H1 (cell line): ENCODE measurements around the gene MGAT2. TPM values are rescaled to one million over a fixed set of nuclear protein-coding genes. Genes with fewer than 3 reads are reported as not detected.

Experiments used
- CTCF ChIA-PET: fragments of 300-600 bp; sonication (Branson Sonifier 250); formaldehyde crosslinking; loops from one replicate; lab custom pipeline; 2021; ENCODE audit not compliant: partially characterized antibody; lab: Charles Lee
- POLR2A ChIA-PET: fragments of 300-600 bp; sonication (Branson Sonifier 250); formaldehyde crosslinking; loops from one replicate; lab custom pipeline; 2021; ENCODE audit warnings: inconsistent platforms; ENCODE audit not compliant: partially characterized antibody; lab: Charles Lee
- DNase-seq, 2 experiments: peaks; one replicate each; pipeline versions ENCODE4 v3.0.0 to v3.0.0-alpha.2; 2010 to 2022; ENCODE audit warnings: low spot score in 2 of 2, low read depth in 1 of 2, mixed read lengths in 1 of 2
- FAIRE-seq: peaks from 2 replicates; lab custom pipeline; 2011; peaks lifted over from hg19 to GRCh38; lab: Jason Lieb, UNC
- H2AFZ ChIP-seq: 2 replicates; pipeline ENCODE4 v1.8.1; 2012; ENCODE audit warnings: low read length, inconsistent platforms
- H2AK5ac ChIP-seq: 2 replicates; pipeline ENCODE4 v1.6.1; 2013; ENCODE audit warnings: low read depth, low read length
- H2BK120ac ChIP-seq: replicated peaks from 2 replicates; pipeline ENCODE3; 2013; ENCODE audit warnings: low read depth, low read length, inconsistent platforms
- H2BK12ac ChIP-seq: 2 replicates; pipeline ENCODE4 v1.6.1; 2013; ENCODE audit warnings: low read depth, low read length
- H2BK15ac ChIP-seq: 2 replicates; pipeline ENCODE4 v1.6.1; 2013; ENCODE audit warnings: low read length
- H2BK20ac ChIP-seq: 2 replicates; pipeline ENCODE4 v1.6.1; 2013; ENCODE audit warnings: low read length
- H2BK5ac ChIP-seq: 2 replicates; pipeline ENCODE4 v1.6.1; 2013; ENCODE audit warnings: low read depth, low read length
- H3K14ac ChIP-seq: 2 replicates; pipeline ENCODE4 v1.6.1; 2013; ENCODE audit warnings: inconsistent platforms; ENCODE audit not compliant: insufficient read length
- H3K18ac ChIP-seq: 2 replicates; pipeline ENCODE4 v1.6.1; 2013; ENCODE audit warnings: low read length; ENCODE audit errors: extremely low read depth
- H3K23ac ChIP-seq: 2 replicates; pipeline ENCODE4 v1.6.1; 2013; ENCODE audit warnings: inconsistent platforms; ENCODE audit not compliant: insufficient read length
- H3K23me2 ChIP-seq: 2 replicates; pipeline ENCODE4 v1.6.1; 2013; ENCODE audit warnings: low read depth, low read length
- H3K27ac ChIP-seq: 2 replicates; pipeline ENCODE4 v1.6.1; 2011; ENCODE audit warnings: low read depth, low read length, inconsistent platforms
- H3K27me3 ChIP-seq, 4 experiments: replicated peaks in 1 of 4; 1 replicate in 1 of 4; 2 replicates in 3 of 4; pipeline versions ENCODE4 v1.6.1 to v1.8.1; 2011 to 2013; ENCODE audit warnings: low read length in 3 of 4, mild to moderate bottlenecking in 3 of 4, inconsistent platforms in 2 of 4, mixed read lengths in 2 of 4, moderate library complexity in 1 of 4; ENCODE audit not compliant: control insufficient read depth in 3 of 4, insufficient read depth in 3 of 4; ENCODE audit errors: extremely low read depth in 1 of 4
- H3K36me3 ChIP-seq, 4 experiments: 2 replicates each; pipeline versions ENCODE4 v1.6.1 to v1.8.1; 2011 to 2013; ENCODE audit warnings: mild to moderate bottlenecking in 4 of 4, low read length in 3 of 4, moderate library complexity in 2 of 4, control low read depth in 1 of 4, inconsistent platforms in 1 of 4; ENCODE audit not compliant: insufficient read depth in 4 of 4, control insufficient read depth in 2 of 4
- H3K4ac ChIP-seq: replicated peaks from 2 replicates; pipeline ENCODE3; 2013; ENCODE audit warnings: low read length, low read depth, mixed read lengths, inconsistent platforms; ENCODE audit not compliant: insufficient read length
- H3K4me1 ChIP-seq, 4 experiments: replicated peaks in 1 of 4; 1 replicate in 1 of 4; 2 replicates in 3 of 4; pipeline versions ENCODE4 v1.6.1 to v1.8.1; 2011 to 2013; ENCODE audit warnings: low read length in 3 of 4, inconsistent platforms in 2 of 4, mixed read lengths in 1 of 4; ENCODE audit not compliant: insufficient read depth in 4 of 4, control insufficient read depth in 3 of 4
- H3K4me2 ChIP-seq, 2 experiments: 2 replicates each; pipeline versions ENCODE4 v1.6.1 to v1.8.1; 2011 to 2013; ENCODE audit warnings: low read depth in 2 of 2, low read length in 2 of 2, control low read depth in 1 of 2, inconsistent platforms in 1 of 2, mild to moderate bottlenecking in 1 of 2; ENCODE audit not compliant: insufficient read depth in 1 of 2
- H3K4me3 ChIP-seq, 4 experiments: fragments of 200-600, 300-600 bp in 1 of 4; sonication (generic), shearing (Covaris generic), sonication (Bioruptor Twin) in 1 of 4; 2 replicates each; pipeline versions ENCODE4 v1.5.1 to v1.8.1; 2011 to 2016; ENCODE audit warnings: low read length in 4 of 4, low read depth in 3 of 4, control low read depth in 2 of 4, inconsistent platforms in 2 of 4, mild to moderate bottlenecking in 2 of 4, mixed read lengths in 1 of 4, moderate library complexity in 1 of 4; ENCODE audit not compliant: insufficient read depth in 2 of 4; ENCODE audit errors: extremely low read depth in 1 of 4
- H3K56ac ChIP-seq: replicated peaks from 2 replicates; pipeline ENCODE3; 2013; ENCODE audit warnings: low read depth, mild to moderate bottlenecking, mixed read lengths, low read length, inconsistent platforms; ENCODE audit not compliant: insufficient read length
- H3K79me1 ChIP-seq: 2 replicates; pipeline ENCODE4 v1.6.1; 2013; ENCODE audit warnings: low read depth, low read length, control low read depth
- H3K79me2 ChIP-seq, 2 experiments: 2 replicates each; pipeline versions ENCODE4 v1.6.1 to v1.8.1; 2012 to 2013; ENCODE audit warnings: low read length in 2 of 2, mild to moderate bottlenecking in 2 of 2, inconsistent platforms in 1 of 2; ENCODE audit not compliant: insufficient read depth in 2 of 2, control insufficient read depth in 1 of 2
- H3K9ac ChIP-seq, 4 experiments: replicated peaks in 1 of 4; 1 replicate in 1 of 4; 2 replicates in 3 of 4; pipeline versions ENCODE4 v1.6.1 to v1.8.1; 2011 to 2013; ENCODE audit warnings: low read depth in 3 of 4, low read length in 3 of 4, control low read depth in 2 of 4, mild to moderate bottlenecking in 2 of 4, moderate library complexity in 2 of 4, inconsistent platforms in 1 of 4; ENCODE audit errors: extremely low read depth in 1 of 4
- H3K9me3 ChIP-seq, 2 experiments: 2 replicates each; pipeline versions ENCODE4 v1.6.1 to v1.8.1; 2012 to 2013; ENCODE audit warnings: mild to moderate bottlenecking in 2 of 2, moderate library complexity in 2 of 2, control low read depth in 1 of 2, inconsistent platforms in 1 of 2, low read depth in 1 of 2, low read length in 1 of 2, mixed read lengths in 1 of 2; ENCODE audit not compliant: insufficient read depth in 2 of 2
- H4K20me1 ChIP-seq, 2 experiments: replicated peaks in 1 of 2; 2 replicates each; pipeline versions ENCODE3 to v1.8.1; 2011 to 2013; ENCODE audit warnings: inconsistent platforms in 2 of 2, low read length in 2 of 2, mild to moderate bottlenecking in 1 of 2; ENCODE audit not compliant: insufficient read depth in 2 of 2, control insufficient read depth in 1 of 2
- H4K5ac ChIP-seq: 2 replicates; pipeline ENCODE4 v1.6.1; 2013; ENCODE audit warnings: low read length, low read depth, mixed read lengths, inconsistent platforms; ENCODE audit not compliant: insufficient read length
- H4K8ac ChIP-seq: 2 replicates; pipeline ENCODE4 v1.8.0; 2013; ENCODE audit warnings: mild to moderate bottlenecking, moderate library complexity, low read length, inconsistent platforms; ENCODE audit not compliant: insufficient read depth; ENCODE audit errors: extremely low read depth
- H4K91ac ChIP-seq: replicated peaks from 2 replicates; pipeline ENCODE3; 2013; ENCODE audit warnings: low read length, mixed read lengths, inconsistent platforms; ENCODE audit not compliant: insufficient read length
- BRCA1 ChIP-seq: IDR thresholded peaks from 2 replicates; pipeline ENCODE4 v1.6.1; 2012; ENCODE audit warnings: low read depth, low read length, improper control_type of control experiment
- KDM4A ChIP-seq: IDR thresholded peaks from one replicate; pipeline ENCODE4 v1.7.1; 2012; ENCODE audit warnings: low read depth, mild to moderate bottlenecking, moderate library complexity, low read length, inconsistent platforms; ENCODE audit not compliant: severe bottlenecking
- PHF8 ChIP-seq: fragments of 200-600 bp; sonication (generic); conservative IDR thresholded peaks from 2 replicates; pipeline ENCODE4 v1.7.1; 2012; ENCODE audit warnings: low read depth, mild to moderate bottlenecking, inconsistent platforms, low read length, moderate library complexity
- RFX5 ChIP-seq: IDR thresholded peaks from 2 replicates; pipeline ENCODE4 v1.6.1; 2011; ENCODE audit warnings: low read depth, low read length, improper control_type of control experiment, borderline replicate concordance
- TEAD4 ChIP-seq: IDR thresholded peaks from 2 replicates; pipeline ENCODE4 v1.6.1; 2012; ENCODE audit warnings: low read depth, low read length, inconsistent platforms, mixed read lengths
- WGBS, 2 experiments: shearing (Covaris generic) in 1 of 2; methylation state at CpG; one replicate each; pipeline versions ENCODE4 v1.1.6 to v1.1.7; 2013 to 2015; ENCODE audit warnings: low lambda C conversion rate in 2 of 2, mixed read lengths in 2 of 2, inconsistent platforms in 1 of 2, low coverage in 1 of 2, missing lambda C conversion rate in 1 of 2; ENCODE audit not compliant: insufficient replicate concordance in 2 of 2, insufficient coverage in 1 of 2, insufficient read length in 1 of 2; ENCODE audit errors: extremely low coverage in 1 of 2, missing lambda C conversion rate in 1 of 2; 5-methylcytosine and 5-hydroxymethylcytosine counted together
- polyA plus RNA-seq, 7 experiments: library from polyadenylated mRNA; depleted of rRNA in 3 of 7; stranded (reverse) in 5 of 7; unstranded in 2 of 7; fragments of >200 nt in 5 of 7; fragments of 200-250 nt in 2 of 7; gene quantifications; 1 replicate in 5 of 7; 2 replicates in 1 of 7; 4 replicates in 1 of 7; pipeline versions ENCODE4 v1.2.1 to v1.2.3, GENCODE V29; 2011 to 2013; ENCODE audit warnings: missing spikeins in 2 of 7, mixed read lengths in 2 of 7
- total RNA-seq: library from RNA; stranded (reverse); fragmentation: NEBNext Ultra II Directional; extraction: Animal tissue kit (Norgen Biotek cat#: 25700); gene quantifications from 2 replicates; pipeline ENCODE4 v1.2.1, GENCODE V29; 2021
- TF ChIP-seq, protein P1 (sequence below): IDR thresholded peaks from 2 replicates; pipeline ENCODE4 v1.6.1; 2012; ENCODE audit warnings: low read length, inconsistent platforms
- TF ChIP-seq, protein P2 (sequence below): IDR thresholded peaks from 2 replicates; pipeline ENCODE4 v1.6.1; 2012; ENCODE audit warnings: inconsistent platforms

The MGAT2 gene
- total and polyA plus RNA-seq, 2 of the 8 experiments (the other 6 are each of a cell fraction or from before 2014, with no cell fraction given), result 10.6 to 23.7 TPM

DNA sequence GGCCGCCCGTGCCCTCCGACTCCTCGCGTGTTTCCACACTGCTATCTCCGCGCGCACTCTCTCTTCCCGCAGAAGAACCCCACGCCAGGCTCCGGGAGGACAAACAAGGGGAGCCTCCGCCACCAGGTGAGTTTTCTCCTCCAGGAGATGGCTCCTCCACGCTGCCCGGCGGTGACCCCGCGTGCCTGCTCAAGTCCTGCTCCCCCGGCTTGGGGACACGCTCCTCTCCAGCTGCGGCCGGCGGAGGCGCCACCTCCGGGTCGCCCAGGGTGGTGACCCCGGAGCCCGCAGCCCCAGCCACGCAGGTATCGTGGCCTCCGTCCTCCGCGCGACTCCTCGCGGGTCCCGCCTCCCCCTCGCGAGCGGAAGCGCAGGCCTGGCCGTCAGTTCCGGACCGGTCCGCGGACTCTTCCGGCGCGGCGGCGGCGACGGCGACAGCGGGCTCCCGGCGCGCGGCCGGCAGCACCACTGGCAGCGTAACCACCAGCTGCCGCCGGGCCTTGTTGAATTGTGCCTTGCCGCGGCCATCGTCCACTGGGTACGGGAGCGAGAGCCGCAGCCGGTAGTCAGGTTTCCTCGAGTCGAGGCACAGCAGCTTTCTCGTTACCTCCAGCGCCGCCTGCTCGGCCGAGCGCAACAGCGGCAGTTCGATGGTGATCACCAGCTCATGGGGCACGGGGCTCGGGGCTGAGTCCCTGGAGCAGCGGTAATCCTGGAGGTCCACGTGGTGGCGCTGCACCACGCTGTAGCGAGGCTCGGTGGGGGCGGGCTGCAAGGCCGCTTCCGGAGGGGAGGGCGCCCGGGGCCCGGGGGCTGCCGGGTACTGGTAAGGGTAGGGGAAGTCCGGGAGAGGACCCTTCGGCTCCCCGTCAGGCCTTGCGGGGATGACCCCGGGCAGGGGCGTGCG is 13.3 kb downstream of the MGAT2 start:
- FAIRE-seq, result no peak
- peak overlapping the region; percentile 91; the same call in 1 of the 2 replicates for H2AFZ ChIP-seq
- POLR2A ChIA-PET, result interaction anchor here (0.5 to 4.5 kb wide), 23 partner anchors 10 to 502 kb away, joined by 3 to 47 read pairs (median 6); partner anchors contain the start of genes KLHDC1, KLHDC2, LRR1 and MGAT2
- TF ChIP-seq KDM4A (peak; percentile 50), TEAD4 (no peak), BRCA1 (no peak), RFX5 (no peak), PHF8 (peak; percentile 92)
- TF ChIP-seq, protein P1, sequence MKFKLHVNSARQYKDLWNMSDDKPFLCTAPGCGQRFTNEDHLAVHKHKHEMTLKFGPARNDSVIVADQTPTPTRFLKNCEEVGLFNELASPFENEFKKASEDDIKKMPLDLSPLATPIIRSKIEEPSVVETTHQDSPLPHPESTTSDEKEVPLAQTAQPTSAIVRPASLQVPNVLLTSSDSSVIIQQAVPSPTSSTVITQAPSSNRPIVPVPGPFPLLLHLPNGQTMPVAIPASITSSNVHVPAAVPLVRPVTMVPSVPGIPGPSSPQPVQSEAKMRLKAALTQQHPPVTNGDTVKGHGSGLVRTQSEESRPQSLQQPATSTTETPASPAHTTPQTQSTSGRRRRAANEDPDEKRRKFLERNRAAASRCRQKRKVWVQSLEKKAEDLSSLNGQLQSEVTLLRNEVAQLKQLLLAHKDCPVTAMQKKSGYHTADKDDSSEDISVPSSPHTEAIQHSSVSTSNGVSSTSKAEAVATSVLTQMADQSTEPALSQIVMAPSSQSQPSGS, result no peak
- TF ChIP-seq, protein P2, sequence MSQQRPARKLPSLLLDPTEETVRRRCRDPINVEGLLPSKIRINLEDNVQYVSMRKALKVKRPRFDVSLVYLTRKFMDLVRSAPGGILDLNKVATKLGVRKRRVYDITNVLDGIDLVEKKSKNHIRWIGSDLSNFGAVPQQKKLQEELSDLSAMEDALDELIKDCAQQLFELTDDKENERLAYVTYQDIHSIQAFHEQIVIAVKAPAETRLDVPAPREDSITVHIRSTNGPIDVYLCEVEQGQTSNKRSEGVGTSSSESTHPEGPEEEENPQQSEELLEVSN, result peak; percentile 71

More for the DNA sequence above, 13.3 kb downstream of the MGAT2 start:
- 0 out of 2 replicates have a peak, but pooled peaks cover 4% of the 10 kb centered on the region for H3K79me1 ChIP-seq
- H3K4ac ChIP-seq, result peak overlapping the region; percentile 95
- 0 out of 2 replicates have a peak overlapping the region, but pooled peaks have one; percentile 33 for H2AK5ac ChIP-seq
- DNase-seq, result peak; percentile 91 to 97
- no peaks in the 10 kb centered on the region for H3K27me3 ChIP-seq
- peak overlapping the region; percentile 95 for H3K27ac ChIP-seq
- peaks cover 11% of the 10 kb centered on the region; the same call in 1 of the 2 replicates for H3K23me2 ChIP-seq
- H3K9ac ChIP-seq, result peak overlapping the region; percentile 86 to 98 (median 98)
- 1% methylated on average over 80 of the region's 101 CpGs; no CpG with 5 or more reads in 1 of the 2 experiments for WGBS, 2 experiments
- H3K56ac ChIP-seq, result peak overlapping the region; percentile 97
- peaks cover 4 to 9% of the 10 kb centered on the region in 2 experiments for H4K20me1 ChIP-seq
- peak overlapping the region; percentile 95 for H2BK5ac ChIP-seq
- no peak overlapping the region for H2BK120ac ChIP-seq
- H2BK12ac ChIP-seq, result peak overlapping the region; percentile 17; the same call in 1 of the 2 replicates
- H3K18ac ChIP-seq, result peak overlapping the region; percentile 99
- no peak overlapping the region for H2BK20ac ChIP-seq
- peak overlapping the region; percentile 88 to 98 (median 94) for H3K4me3 ChIP-seq
- H4K5ac ChIP-seq, result peak overlapping the region; percentile 96
- peaks cover 8 to 79% of the 10 kb centered on the region in 2 experiments for H3K79me2 ChIP-seq
- H3K36me3 ChIP-seq, result peaks cover 0 to 17% (median 0%) of the 10 kb centered on the region in 4 experiments; a peak in 1 of 8 replicates
- H2BK15ac ChIP-seq, result no peak overlapping the region
- no peak overlapping the region for H3K14ac ChIP-seq
- peak overlapping the region; percentile 96 for H4K8ac ChIP-seq
- peak overlapping the region; percentile 72 to 93 for H3K4me2 ChIP-seq
- H3K4me1 ChIP-seq, result no peaks in the 10 kb centered on the region
- no peaks in the 10 kb centered on the region for H3K9me3 ChIP-seq
- no peak overlapping the region for H3K23ac ChIP-seq
- peak overlapping the region; percentile 83 for H4K91ac ChIP-seq
- CTCF ChIA-PET, result interaction anchor here (0.6 to 2.5 kb wide), 12 partner anchors 10 to 218 kb away, joined by 3 to 16 read pairs (median 5); partner anchors contain the start of genes KLHDC2, MGAT2, NEMF and POLE2
